Measurements from ENCODE around the gene ARHGEF18. TPM values are rescaled to one million over a fixed set of nuclear protein-coding genes. Genes with fewer than 3 reads are reported as not detected.
A peak's percentile ranks its signal among the peaks of the same experiment; 100 is the strongest.
"Not testable (repeated sequence)": the region's sequence is repeated elsewhere in the genome, so short reads cannot be mapped to it uniquely, and the experiment has no call there.

The ARHGEF18 gene
- total RNA-seq, 6 donors from 2014 or later, result 56.1 to 106 (median 66.0) TPM

GRCh38 chr19:7340959-7341837, 7.5 kb upstream of the ARHGEF18 start:
- H3K36me3 ChIP-seq, result no peaks in the 10 kb centered on the region
- TF ChIP-seq CTCF (IDR thresholded peaks at IDR 0.05) (peak; percentile 84 to 92 (median 88)), POLR2AphosphoS5 (IDR thresholded peaks at IDR 0.05) (no peak)
- ATAC-seq (ENCODE audit: low FRiP score in 2 of 2), result peak; percentile 64 to 85
- H3K27ac ChIP-seq, result no peak overlapping the region
- no peaks in the 10 kb centered on the region for H3K9me3 ChIP-seq
- peaks cover 0 to 26% (median 14%) of the 10 kb centered on the region in 4 donors for H3K4me1 ChIP-seq
- no peak overlapping the region for H3K4me3 ChIP-seq
- DNase-seq, result peak in 1 of 2 donors; percentile 79
- WGBS, 2 donors, result 41 to 42% methylated on average over 22 of the region's 22 CpGs
- no peaks in the 10 kb centered on the region for H3K27me3 ChIP-seq

- TF ChIP-seq POLR2A (IDR thresholded peaks at IDR 0.05) (no peak), POLR2AphosphoS5 (IDR thresholded peaks at IDR 0.05) (no peak), CTCF (IDR thresholded peaks at IDR 0.05) (no peak)
- ATAC-seq (ENCODE audit: low FRiP score in 2 of 2) (no peak), DNase-seq (no peak)
- H3K4me1 ChIP-seq, result peaks cover 0 to 22% (median 9%) of the 10 kb centered on the region in 4 donors
- WGBS, 2 donors, result 90 to 97% methylated on average over 5 of the region's 5 CpGs
- H3K27me3 ChIP-seq, result no peaks in the 10 kb centered on the region
- H3K36me3 ChIP-seq, result no peaks in the 10 kb centered on the region
- no peak overlapping the region for H3K4me3 ChIP-seq
- no peak overlapping the region for H3K27ac ChIP-seq
- H3K9me3 ChIP-seq, result no peaks in the 10 kb centered on the region
Observed at GRCh38 chr19:7342143-7342542, 6.6 kb upstream of the ARHGEF18 start.

GRCh38 chr19:7346488-7346971, 2.2 kb upstream of the ARHGEF18 start:
- no peak overlapping the region for H3K4me3 ChIP-seq
- H3K9me3 ChIP-seq, result no peaks in the 10 kb centered on the region
- no peaks in the 10 kb centered on the region for H3K27me3 ChIP-seq
- H3K36me3 ChIP-seq, result no peaks in the 10 kb centered on the region
- DNase-seq (no peak), ATAC-seq (ENCODE audit: low FRiP score in 2 of 2) (no peak)
- WGBS, 2 donors, result 77 to 83% methylated on average over 5 to 7 of the region's 7 CpGs
- peaks cover 0 to 19% (median 5%) of the 10 kb centered on the region in 4 donors for H3K4me1 ChIP-seq
- no peak overlapping the region for H3K27ac ChIP-seq
- TF ChIP-seq POLR2AphosphoS5 (IDR thresholded peaks at IDR 0.05) (no peak), POLR2A (IDR thresholded peaks at IDR 0.05) (no peak), EP300 (IDR thresholded peaks at IDR 0.05) (no peak), CTCF (IDR thresholded peaks at IDR 0.05) (no peak)

DNA sequence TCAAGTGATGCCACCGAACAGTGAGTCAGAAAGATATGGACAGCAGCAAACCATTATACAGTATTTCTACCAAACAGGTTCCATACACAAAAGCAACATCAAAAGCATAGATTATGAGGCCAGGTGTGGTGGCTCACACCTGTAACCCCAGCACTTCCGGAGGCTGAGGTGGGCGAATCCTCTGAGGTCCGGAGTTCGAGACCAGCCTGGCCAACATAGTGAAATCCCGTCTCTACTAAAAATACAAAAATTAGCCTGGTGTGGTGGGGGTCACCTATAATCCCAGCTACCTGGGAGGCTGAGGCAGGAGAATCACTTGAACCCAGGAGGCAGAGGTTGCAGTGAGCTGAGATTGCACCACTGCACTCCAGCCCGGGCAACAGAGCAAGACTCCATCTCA, 1.7 kb upstream of the ARHGEF18 start:
- H3K9me3 ChIP-seq; DNase-seq; H3K27me3 ChIP-seq; H3K36me3 ChIP-seq; H3K4me3 ChIP-seq; ATAC-seq (ENCODE audit: low FRiP score in 2 of 2); H3K27ac ChIP-seq: not testable (repeated sequence)
- 91 to 92% methylated on average over 7 of the region's 7 CpGs for WGBS, 2 donors
- peaks cover 0 to 19% (median 5%) of the 10 kb centered on the region in 4 donors for H3K4me1 ChIP-seq

DNA sequence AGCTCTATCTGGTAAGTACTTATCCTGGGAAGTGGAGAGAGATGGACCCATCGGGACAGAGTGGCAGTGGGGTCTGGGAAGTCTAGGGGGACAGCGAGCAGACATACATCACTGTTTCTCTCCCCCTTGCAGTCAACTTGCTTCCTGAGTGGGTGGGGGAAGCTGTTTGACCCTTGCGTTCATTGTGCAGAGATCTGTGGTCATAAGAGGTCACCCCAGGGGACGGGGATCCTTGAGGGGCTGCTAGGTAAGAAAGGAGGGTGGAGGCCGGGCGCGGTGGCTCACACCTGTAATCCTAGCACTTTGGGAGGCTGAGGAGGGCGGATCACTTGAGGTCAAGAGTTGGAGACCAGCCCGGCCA, 474 bp downstream of the ARHGEF18 start:
- Histone ChIP-seq H3K4me1 (peaks cover 0 to 22% (median 5%) of the 10 kb centered on the region in 4 donors), H3K36me3 (no peaks in the 10 kb centered on the region), H3K27ac (peak overlapping the region; percentile 10 to 72 (median 48)), H3K9me3 (peaks cover 0 to 7% (median 2%) of the 10 kb centered on the region in 4 donors), H3K27me3 (no peaks in the 10 kb centered on the region), H3K4me3 (peak overlapping the region in 3 of 4 donors; percentile 17 to 40 (median 33))
- peak in 1 of 2 donors; percentile 22 for ATAC-seq (ENCODE audit: low FRiP score in 2 of 2)
- no peak for DNase-seq
- TF ChIP-seq EP300 (IDR thresholded peaks at IDR 0.05) (no peak), POLR2AphosphoS5 (IDR thresholded peaks at IDR 0.05) (no peak), POLR2A (IDR thresholded peaks at IDR 0.05) (no peak), CTCF (IDR thresholded peaks at IDR 0.05) (no peak)
- 55 to 60% methylated on average over 9 of the region's 9 CpGs for WGBS, 2 donors

All from upper lobe of left lung (tissue), 6 donors.